SK-N-SH treated with all-trans-retinoic acid at 6 μM for 48 hours (cell line): Measurements from ENCODE around the gene SAMD15.

ENCODE experiments used
- BACH2 ChIP-seq: fragments of 250-450 bp; sonication (Bioruptor Pico); IDR thresholded peaks from 2 replicates; pipeline ENCODE4 v1.9.0; 2021; ENCODE audit warnings: mild to moderate bottlenecking, borderline replicate concordance
- CREB5 ChIP-seq: fragments of 250-450 bp; sonication (Bioruptor Pico); IDR thresholded peaks from 2 replicates; pipeline ENCODE4 v1.5.1; 2020; ENCODE audit warnings: low read depth, mild to moderate bottlenecking, moderate library complexity
- CSDC2 ChIP-seq: fragments of 250-450 bp; sonication (Bioruptor Pico); IDR thresholded peaks from 2 replicates; pipeline ENCODE4 v1.5.0; 2020; ENCODE audit warnings: mild to moderate bottlenecking, moderate library complexity
- ZNF565 ChIP-seq: fragments of 450-650 bp; formaldehyde crosslinking; conservative IDR thresholded peaks from 2 replicates; pipeline ENCODE4 v1.5.0; 2020; ENCODE audit warnings: low read depth, mild to moderate bottlenecking, moderate library complexity

- TF ChIP-seq BACH2 (no peak), ZNF565 (CRISPR knock-in tag) (no peak), CSDC2 (CRISPR knock-in tag) (no peak), CREB5 (CRISPR knock-in tag) (no peak)
Observed at GRCh38 chr14:77375164-77375950, 1.8 kb upstream of the SAMD15 start.
